OCI-LY7 (cell line): ENCODE data around the gene EVX2. TPM values are rescaled to one million over a fixed set of nuclear protein-coding genes. Genes with fewer than 3 reads are reported as not detected.

Experiments used
- BruUV-seq: library from RNA; stranded (reverse); fragments of 400-500 nt; replicated peaks from 2 replicates; lab custom pipeline; 2021; lab: Mats Ljungman, UMichigan
- CTCF ChIA-PET: fragments of 300-600 bp; sonication (Branson Sonifier 250); formaldehyde crosslinking; loops from one replicate; lab custom pipeline; 2022; ENCODE audit warnings: antibody characterized with exemption; ENCODE audit not compliant: unreplicated experiment; lab: Charles Lee
- POLR2A ChIA-PET: fragments of 300-600 bp; sonication (Branson Sonifier 250); formaldehyde crosslinking; loops from one replicate; lab custom pipeline; 2022; ENCODE audit warnings: antibody characterized with exemption; lab: Charles Lee
- DNase-seq: peaks from one replicate; pipeline ENCODE4 v3.0.0-alpha.2; 2015; ENCODE audit warnings: low spot score
- H2AFZ ChIP-seq: fragments of 200-600 bp; sonication (generic), shearing (Covaris generic); 2 replicates; pipeline ENCODE4 v1.6.1; 2014; ENCODE audit warnings: mild to moderate bottlenecking, antibody characterized with exemption, low read length, moderate library complexity
- H3K27ac ChIP-seq: fragments of 200-600 bp; sonication (generic); 2 replicates; pipeline ENCODE4 v1.5.1; 2014; ENCODE audit warnings: mixed run types, low read depth, mild to moderate bottlenecking, moderate library complexity, low read length, inconsistent platforms; ENCODE audit not compliant: poor library complexity, severe bottlenecking
- H3K36me3 ChIP-seq: fragments of 200-600 bp; sonication (generic); 2 replicates; pipeline ENCODE4 v1.6.1; 2014; ENCODE audit warnings: mild to moderate bottlenecking, antibody characterized with exemption, low read length, moderate library complexity, mixed read lengths; ENCODE audit not compliant: insufficient read depth
- H3K4me1 ChIP-seq: fragments of 200-600 bp; sonication (generic); 2 replicates; pipeline ENCODE4 v1.5.1; 2014; ENCODE audit warnings: mild to moderate bottlenecking, low read length; ENCODE audit not compliant: insufficient read depth, poor library complexity, severe bottlenecking
- H3K4me2 ChIP-seq: fragments of 200-600 bp; sonication (generic); 2 replicates; pipeline ENCODE4 v1.6.1; 2014; ENCODE audit warnings: mild to moderate bottlenecking, low read length
- H3K4me3 ChIP-seq: fragments of 200-600 bp; sonication (generic); 2 replicates; pipeline ENCODE4 v1.5.1; 2014; ENCODE audit warnings: mild to moderate bottlenecking, low read depth, low read length; ENCODE audit not compliant: poor library complexity, severe bottlenecking
- H3K79me2 ChIP-seq: fragments of 200-600 bp; sonication (generic); 2 replicates; pipeline ENCODE4 v1.6.1; 2016; ENCODE audit warnings: low read depth, mild to moderate bottlenecking, low read length, moderate library complexity, mixed read lengths; ENCODE audit not compliant: insufficient read depth
- H3K9me2 ChIP-seq: fragments of 200-600 bp; sonication (generic); 2 replicates; pipeline ENCODE4 v1.6.1; 2016; ENCODE audit warnings: mild to moderate bottlenecking, low read length, mixed read lengths; ENCODE audit not compliant: insufficient read depth
- H3K9me3 ChIP-seq: fragments of 200-600 bp; sonication (generic); 2 replicates; pipeline ENCODE4 v1.6.1; 2014; ENCODE audit warnings: mild to moderate bottlenecking, mixed run types, low read length, mixed read lengths
- H4K20me1 ChIP-seq: fragments of 200-600 bp; sonication (generic); 2 replicates; pipeline ENCODE4 v1.6.1; 2014; ENCODE audit warnings: mild to moderate bottlenecking, antibody characterized with exemption, low read length, moderate library complexity, mixed read lengths; ENCODE audit not compliant: insufficient read depth
- EZH2phosphoT487 ChIP-seq: fragments of 200-600 bp; sonication (generic); IDR thresholded peaks from 2 replicates; pipeline ENCODE4 v1.6.1; 2018; ENCODE audit warnings: low read depth, borderline replicate concordance, mild to moderate bottlenecking, mixed run types, antibody characterized with exemption, low read length, moderate library complexity, mixed read lengths
- intact Hi-C: fragments of 100-400 bp; cut with micrococcal nuclease; formaldehyde crosslinking; loops from one replicate; pipeline ENCODE4 v1.10.0; 2022; ENCODE audit not compliant: unreplicated experiment
- total RNA-seq, 2 experiments: library from RNA; depleted of rRNA in 1 of 2; stranded (reverse); fragments of >200 nt in 1 of 2; shearing (Covaris generic) in 1 of 2; gene quantifications; 2 replicates each; pipeline ENCODE4 v1.2.3, GENCODE V29; 2014 to 2022
- TF ChIP-seq, protein P1 (sequence below): fragments of 200-600 bp; sonication (generic); conservative IDR thresholded peaks from 2 replicates; pipeline ENCODE4 v1.5.1; 2014; ENCODE audit warnings: mild to moderate bottlenecking, antibody characterized with exemption, low read length, moderate library complexity, mixed read lengths

EVX2 gene
- total RNA-seq, 2 experiments from 2014 or later, result not detected

DNA sequence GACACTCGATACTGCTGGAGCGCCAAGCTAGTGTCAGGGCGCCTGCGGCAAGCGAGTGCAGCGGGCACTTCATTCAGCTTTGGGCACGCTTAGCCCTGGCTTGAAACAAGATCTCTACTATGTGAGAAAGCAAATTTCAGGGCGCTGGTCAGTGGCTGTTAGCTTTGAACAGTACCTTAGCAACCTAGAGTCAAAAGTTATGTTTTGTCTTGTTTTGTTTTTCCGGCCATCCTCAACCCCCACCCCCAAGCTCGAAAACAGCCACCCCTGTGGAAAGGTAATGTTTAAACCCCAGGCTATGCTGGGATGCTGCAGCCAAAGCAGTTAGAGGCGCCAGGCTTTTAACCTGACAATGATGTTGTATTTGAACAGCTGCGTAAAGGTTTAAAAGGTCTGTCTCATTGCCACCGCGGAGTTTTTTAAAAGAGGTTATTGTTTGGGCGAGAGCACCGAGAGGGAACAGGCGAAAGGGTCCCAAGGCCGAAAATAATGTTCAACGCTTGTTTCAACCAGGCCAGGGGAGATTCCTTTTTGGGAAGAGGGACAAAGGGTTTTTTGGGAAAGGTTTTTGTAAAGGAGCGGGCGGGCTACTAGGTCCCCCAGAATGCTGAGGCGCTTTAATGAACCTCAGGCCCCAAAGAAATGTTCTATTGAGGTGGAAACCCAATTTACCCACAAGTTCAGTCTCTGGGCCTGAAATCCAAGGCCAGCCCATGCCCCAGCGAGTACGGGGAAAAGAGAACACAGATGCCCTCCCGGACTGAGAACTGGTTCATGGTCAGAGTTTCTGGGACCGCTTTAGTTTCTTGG, 30.6 kb upstream of the EVX2 start:
- no peaks in the 10 kb centered on the region for H4K20me1 ChIP-seq
- no peaks in the 10 kb centered on the region for H3K9me3 ChIP-seq
- H3K27ac ChIP-seq, result no peak overlapping the region
- CTCF ChIA-PET, result no interaction called here
- H3K4me2 ChIP-seq, result no peak overlapping the region
- intact Hi-C loops, result no loop called here
- no peak overlapping the region for H3K4me3 ChIP-seq
- no peaks in the 10 kb centered on the region for H3K9me2 ChIP-seq
- DNase-seq, result no peak
- POLR2A ChIA-PET, result no interaction called here
- no peaks in the 10 kb centered on the region for H3K79me2 ChIP-seq
- no peak overlapping the region for H2AFZ ChIP-seq
- no peaks in the 10 kb centered on the region for H3K36me3 ChIP-seq
- TF ChIP-seq, protein P1, sequence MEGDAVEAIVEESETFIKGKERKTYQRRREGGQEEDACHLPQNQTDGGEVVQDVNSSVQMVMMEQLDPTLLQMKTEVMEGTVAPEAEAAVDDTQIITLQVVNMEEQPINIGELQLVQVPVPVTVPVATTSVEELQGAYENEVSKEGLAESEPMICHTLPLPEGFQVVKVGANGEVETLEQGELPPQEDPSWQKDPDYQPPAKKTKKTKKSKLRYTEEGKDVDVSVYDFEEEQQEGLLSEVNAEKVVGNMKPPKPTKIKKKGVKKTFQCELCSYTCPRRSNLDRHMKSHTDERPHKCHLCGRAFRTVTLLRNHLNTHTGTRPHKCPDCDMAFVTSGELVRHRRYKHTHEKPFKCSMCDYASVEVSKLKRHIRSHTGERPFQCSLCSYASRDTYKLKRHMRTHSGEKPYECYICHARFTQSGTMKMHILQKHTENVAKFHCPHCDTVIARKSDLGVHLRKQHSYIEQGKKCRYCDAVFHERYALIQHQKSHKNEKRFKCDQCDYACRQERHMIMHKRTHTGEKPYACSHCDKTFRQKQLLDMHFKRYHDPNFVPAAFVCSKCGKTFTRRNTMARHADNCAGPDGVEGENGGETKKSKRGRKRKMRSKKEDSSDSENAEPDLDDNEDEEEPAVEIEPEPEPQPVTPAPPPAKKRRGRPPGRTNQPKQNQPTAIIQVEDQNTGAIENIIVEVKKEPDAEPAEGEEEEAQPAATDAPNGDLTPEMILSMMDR, result no peak
- TF ChIP-seq EZH2phosphoT487, result no peak
- no TSS peak for BruUV-seq
- no peaks in the 10 kb centered on the region for H3K4me1 ChIP-seq

GRCh38 chr2:176112375-176113302, 28.9 kb upstream of the EVX2 start:
- Histone ChIP-seq H3K9me2 (no peaks in the 10 kb centered on the region), H3K27ac (no peak overlapping the region), H3K4me2 (no peak overlapping the region), H3K79me2 (no peaks in the 10 kb centered on the region), H3K4me1 (no peaks in the 10 kb centered on the region), H3K36me3 (no peaks in the 10 kb centered on the region), H3K4me3 (no peak overlapping the region), H4K20me1 (no peaks in the 10 kb centered on the region), H3K9me3 (no peaks in the 10 kb centered on the region), H2AFZ (no peak overlapping the region)
- ChIA-PET POLR2A (no interaction called here), CTCF (interaction anchor here (0.6 kb wide), 1 partner anchor 501 kb away, joined by 3 read pairs; no protein-coding TSS in a partner anchor)
- TF ChIP-seq, protein P1, result no peak
- TF ChIP-seq EZH2phosphoT487, result no peak
- BruUV-seq, result no TSS peak
- intact Hi-C loops, result no loop called here
- DNase-seq, result no peak
